ENCODE results near the gene MICU1.

DNA sequence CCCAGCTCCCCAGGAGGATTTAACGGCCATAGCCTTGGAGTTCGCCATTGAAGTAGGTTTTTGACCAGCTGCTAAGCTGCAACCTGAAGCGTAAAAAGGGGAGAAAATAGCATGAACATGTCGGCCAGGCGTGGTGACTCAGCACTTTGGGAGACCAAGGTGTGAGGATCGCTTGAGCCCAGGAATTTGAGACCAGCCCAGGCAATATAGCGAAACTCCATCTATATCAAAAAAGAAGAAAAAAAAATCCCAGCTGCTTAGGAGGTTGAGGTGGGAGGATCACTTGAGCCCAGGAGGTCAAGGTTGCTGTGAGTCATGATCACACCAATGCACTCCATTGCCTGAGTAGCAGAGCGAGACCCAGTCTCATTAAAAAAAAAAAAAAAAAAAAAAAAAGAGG is 33.8 kb upstream of the MICU1 start:
- TF ChIP-seq, protein P1, sequence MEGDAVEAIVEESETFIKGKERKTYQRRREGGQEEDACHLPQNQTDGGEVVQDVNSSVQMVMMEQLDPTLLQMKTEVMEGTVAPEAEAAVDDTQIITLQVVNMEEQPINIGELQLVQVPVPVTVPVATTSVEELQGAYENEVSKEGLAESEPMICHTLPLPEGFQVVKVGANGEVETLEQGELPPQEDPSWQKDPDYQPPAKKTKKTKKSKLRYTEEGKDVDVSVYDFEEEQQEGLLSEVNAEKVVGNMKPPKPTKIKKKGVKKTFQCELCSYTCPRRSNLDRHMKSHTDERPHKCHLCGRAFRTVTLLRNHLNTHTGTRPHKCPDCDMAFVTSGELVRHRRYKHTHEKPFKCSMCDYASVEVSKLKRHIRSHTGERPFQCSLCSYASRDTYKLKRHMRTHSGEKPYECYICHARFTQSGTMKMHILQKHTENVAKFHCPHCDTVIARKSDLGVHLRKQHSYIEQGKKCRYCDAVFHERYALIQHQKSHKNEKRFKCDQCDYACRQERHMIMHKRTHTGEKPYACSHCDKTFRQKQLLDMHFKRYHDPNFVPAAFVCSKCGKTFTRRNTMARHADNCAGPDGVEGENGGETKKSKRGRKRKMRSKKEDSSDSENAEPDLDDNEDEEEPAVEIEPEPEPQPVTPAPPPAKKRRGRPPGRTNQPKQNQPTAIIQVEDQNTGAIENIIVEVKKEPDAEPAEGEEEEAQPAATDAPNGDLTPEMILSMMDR (IDR thresholded peaks at IDR 0.05; ENCODE audit: extremely low read depth in 1 of 2, insufficient read depth in 1 of 2, low read depth in 1 of 2, low read length in 2 of 2): no peak
- no peak for TF ChIP-seq EZH2 (IDR thresholded peaks at IDR 0.05; ENCODE audit: borderline replicate concordance, low read depth, low read length, severe bottlenecking)
- no peak for TF ChIP-seq POLR2A (IDR thresholded peaks at IDR 0.05; ENCODE audit: low read depth, low read length)

Data from endothelial cell of umbilical vein (primary cell).